GM13976 (cell line): Measurements from ENCODE around the gene MYH6.

Experiments
- DNase-seq: peaks from one replicate; pipeline ENCODE4 v3.0.0; 2012; ENCODE audit warnings: low spot score
- in situ Hi-C: fragments of 300-500 bp; cut with MboI; formaldehyde crosslinking; loops from one replicate; pipeline ENCODE4 v1.12.0; 2022; ENCODE audit warnings: low sequenced_read_pairs, mixed read lengths, inconsistent platforms; ENCODE audit not compliant: unreplicated experiment
- TF ChIP-seq, protein P1 (sequence below): IDR thresholded peaks from 2 replicates; pipeline ENCODE4 v1.5.1; 2012; ENCODE audit warnings: borderline replicate concordance, mild to moderate bottlenecking; ENCODE audit not compliant: insufficient read depth; ENCODE audit errors: extremely low read depth, missing control alignments, control extremely low read depth

MYH6 gene

DNA sequence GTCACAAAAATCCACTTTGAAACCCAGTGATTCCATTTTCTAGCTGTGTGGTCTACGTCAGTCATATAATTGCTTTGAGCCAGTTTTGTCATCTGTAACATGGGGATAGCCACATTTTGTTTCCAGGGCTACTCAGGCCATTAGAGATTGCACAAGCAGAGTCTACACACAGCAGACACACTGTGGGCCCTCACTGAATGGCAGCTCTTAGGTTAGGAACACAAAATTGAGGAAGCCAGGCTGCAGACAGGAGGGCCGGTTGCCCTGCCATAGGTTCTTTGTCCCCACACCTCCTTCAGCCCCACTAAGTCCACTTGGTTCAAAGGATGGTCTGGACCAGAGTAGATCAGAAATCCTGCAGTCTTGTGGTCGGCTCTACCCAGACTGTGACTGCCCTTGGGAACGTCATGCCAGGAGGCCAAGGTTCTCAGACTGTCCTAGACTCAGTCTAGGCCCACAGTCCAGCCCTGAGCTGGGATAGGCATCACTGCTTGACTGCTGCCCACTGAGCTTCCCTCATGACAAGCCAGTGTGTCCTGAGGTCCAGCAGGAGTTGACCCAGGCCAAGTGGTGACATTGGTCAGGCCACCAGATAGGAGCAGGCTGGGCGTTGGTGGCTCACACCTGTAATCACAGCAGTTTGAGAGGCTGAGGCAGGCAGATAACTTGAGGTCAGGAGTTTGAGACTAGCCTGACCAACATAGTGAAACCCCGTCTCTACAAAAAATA is 31.2 kb upstream of the MYH6 start:
- TF ChIP-seq, protein P1, sequence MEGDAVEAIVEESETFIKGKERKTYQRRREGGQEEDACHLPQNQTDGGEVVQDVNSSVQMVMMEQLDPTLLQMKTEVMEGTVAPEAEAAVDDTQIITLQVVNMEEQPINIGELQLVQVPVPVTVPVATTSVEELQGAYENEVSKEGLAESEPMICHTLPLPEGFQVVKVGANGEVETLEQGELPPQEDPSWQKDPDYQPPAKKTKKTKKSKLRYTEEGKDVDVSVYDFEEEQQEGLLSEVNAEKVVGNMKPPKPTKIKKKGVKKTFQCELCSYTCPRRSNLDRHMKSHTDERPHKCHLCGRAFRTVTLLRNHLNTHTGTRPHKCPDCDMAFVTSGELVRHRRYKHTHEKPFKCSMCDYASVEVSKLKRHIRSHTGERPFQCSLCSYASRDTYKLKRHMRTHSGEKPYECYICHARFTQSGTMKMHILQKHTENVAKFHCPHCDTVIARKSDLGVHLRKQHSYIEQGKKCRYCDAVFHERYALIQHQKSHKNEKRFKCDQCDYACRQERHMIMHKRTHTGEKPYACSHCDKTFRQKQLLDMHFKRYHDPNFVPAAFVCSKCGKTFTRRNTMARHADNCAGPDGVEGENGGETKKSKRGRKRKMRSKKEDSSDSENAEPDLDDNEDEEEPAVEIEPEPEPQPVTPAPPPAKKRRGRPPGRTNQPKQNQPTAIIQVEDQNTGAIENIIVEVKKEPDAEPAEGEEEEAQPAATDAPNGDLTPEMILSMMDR = no peak
- in situ Hi-C loops = no loop called here

DNA sequence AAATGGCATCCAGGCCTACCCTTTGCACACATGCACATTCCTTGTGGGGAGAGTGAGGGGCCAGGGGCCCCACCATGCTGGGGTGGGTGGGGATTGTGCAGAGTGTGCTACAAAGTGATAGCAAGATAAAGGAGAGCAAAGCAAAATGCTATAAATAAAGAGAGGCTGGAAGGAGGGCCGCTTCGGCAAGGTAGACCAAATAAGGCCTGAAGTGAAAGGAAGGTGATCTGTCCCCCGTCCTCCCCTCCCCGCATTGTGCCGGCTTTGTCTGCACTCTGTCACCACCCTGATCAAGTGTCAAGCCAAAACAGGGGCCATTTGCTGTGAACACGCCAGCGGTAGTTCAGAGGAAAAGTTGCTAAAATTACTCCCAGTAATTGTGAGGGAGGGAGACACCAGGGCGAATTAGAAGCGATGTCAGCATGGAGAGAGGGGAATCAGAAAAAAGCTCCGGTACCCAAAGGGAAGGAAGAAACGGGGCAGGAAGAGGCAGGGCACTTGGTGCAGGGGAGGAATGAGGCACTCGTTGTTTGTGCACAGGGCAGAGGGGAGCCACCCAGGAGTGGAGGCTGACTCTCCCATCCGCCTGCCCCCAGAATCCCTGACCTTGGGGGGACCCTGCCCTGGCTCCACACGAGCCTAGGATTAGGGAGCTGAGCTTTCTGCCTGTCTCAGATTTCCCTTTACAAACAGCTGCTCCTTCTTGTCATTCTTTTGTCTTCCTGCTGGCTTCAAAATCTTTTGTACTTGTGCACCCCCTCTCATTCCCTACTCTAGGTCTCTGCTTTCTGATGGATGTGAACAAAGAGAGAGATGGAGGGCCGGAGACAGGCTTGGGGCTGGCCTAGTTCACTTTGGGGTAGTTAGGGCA is 30.3 kb upstream of the MYH6 start:
- in situ Hi-C loops = no loop called here
- TF ChIP-seq, protein P1 = no peak
- no peak for DNase-seq

More for the DNA sequence above, 31.2 kb upstream of the MYH6 start:
- DNase-seq = no peak

DNA sequence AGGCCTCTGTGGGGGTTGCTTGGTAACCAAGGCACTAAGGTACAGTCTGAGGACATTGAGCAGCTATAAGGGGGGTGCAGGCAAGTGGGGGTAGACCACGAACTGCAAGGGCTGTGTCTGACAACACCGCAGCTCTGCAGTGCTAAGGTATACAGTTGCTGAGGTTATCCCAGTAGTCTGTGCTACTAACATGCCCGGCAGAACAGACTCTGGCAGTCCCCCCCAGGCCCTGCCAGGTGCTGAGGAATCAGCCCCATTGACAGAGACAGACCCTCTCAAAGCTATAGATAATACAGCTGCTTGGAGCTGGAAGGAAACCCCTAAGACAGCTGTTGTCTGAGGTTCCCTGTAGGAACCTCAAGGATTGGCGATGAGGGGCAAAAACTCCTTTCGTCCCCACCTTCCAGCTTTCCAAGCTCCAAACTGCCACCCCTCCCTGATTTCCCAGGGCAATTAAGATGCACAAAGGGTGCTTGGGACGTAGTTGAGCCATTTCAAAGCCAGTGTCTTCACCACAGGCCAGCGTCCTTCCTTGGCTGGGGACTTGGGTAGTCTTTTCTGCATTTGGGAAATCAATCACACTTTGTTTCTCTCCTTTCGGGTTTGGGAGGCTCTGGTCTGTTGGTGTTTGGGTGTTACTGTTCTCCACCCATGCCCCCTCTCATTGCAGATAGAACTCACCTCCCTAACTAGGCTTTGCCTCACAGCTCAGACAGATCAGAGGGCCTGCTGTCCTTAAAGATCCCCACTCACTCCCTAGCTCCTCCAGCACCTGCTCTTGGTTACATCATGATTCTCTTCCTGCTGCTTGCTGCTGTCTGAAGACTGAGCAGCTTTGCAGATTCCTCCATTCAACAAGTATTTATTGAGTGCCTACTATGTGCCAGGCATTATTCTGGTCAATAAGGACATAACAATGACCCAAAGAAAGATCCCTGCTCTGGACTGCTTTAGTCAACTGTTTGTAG is 29.3 kb upstream of the MYH6 start:
- TF ChIP-seq, protein P1 = no peak
- in situ Hi-C loops = no loop called here
- no peak for DNase-seq

DNA sequence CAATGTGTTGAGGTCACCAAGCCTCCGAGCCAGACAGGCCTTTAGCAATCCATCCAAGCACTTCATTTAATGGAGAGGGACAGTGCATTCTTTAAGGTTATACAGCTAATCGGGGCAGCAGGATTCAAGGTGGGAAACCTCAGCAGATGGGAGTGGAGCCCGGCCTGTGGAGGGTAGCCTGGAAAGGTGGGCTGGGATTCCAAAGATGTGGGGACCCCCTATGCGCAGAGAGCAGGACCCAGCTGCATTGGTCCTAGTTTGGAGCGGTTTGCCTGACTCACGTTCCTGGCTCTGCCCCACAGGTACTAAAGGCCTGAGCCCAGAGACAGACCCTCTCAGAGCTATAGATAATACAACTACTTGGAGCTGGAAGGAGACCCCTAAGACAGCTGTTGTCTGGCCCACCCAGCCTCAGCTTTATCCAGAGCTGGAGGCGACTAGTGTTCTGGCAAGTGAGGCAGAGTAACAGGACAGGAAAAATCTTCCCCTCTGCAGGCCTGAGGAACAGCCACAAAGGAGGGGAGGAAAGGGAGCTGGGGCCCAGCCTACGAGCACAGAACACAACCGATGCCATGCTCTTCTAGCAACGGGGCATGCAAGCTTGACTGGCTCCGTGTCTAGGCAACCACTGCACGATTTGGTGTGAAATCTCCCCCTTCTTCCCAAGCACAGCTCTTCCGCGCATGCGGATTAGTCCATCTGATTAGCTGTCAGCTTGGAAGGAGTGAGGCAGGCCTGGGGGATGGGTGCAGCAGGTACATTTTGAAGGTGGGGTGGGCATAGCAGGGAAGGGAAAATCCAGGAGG is 28.5 kb upstream of the MYH6 start:
- in situ Hi-C loops = no loop called here
- TF ChIP-seq, protein P1 = no peak
- no peak for DNase-seq

DNA sequence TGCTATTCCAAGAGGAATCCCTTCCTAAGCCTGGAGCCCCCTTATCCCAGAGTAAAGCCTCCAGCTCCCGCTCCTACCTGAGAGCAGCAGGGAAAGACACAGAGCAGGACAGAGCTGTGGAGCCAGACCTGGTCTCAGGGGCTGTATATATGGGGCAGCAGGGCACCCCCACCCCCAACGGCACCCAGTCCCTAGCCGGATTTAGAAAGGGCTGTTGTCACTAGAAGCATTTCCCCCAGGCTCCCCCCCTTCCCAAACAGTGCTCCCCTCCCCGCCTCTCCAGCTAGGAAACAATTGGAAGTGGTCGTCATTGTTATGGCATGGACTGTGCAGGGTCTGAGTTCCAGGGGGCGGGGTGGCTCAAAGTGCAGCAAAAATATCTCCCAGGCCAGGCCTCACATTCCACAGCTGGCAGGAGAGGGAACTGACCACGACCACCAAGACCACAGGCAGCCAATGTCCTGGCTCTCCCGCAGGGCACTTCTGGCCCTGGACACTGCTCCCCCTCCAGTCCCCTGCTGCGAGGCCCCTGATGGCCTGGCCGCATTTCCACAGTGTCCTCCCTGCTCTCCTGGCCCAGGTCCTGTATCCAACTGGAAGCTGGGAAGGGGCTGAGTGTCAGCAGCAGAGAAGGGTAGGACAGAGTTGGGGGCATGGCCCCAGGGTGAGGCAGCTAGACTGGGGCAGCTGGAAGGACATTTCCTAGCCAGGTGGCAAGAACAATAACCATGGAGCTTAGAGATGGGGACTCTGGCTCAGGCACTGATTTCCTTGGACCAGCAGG is 27.7 kb upstream of the MYH6 start, which contains the start of gene MYH7:
MYH7 (minus strand) TSS at position 118 of the 784 bp plus-strand sequence. CDS start 1,928 bp downstream, outside the sequence.
- TF ChIP-seq, protein P1 = no peak
- in situ Hi-C loops = no loop called here
- DNase-seq = no peak
